ENCODE data around the gene KCNH6. TPM values are rescaled to one million over a fixed set of nuclear protein-coding genes. Genes with fewer than 3 reads are reported as not detected.

KCNH6 gene
- total RNA-seq, 2 experiments from 2014 or later: not detected

GRCh38 chr17:63512388-63512787 is 10.8 kb upstream of the KCNH6 start:
- Mint-ChIP-seq H3K27me3 (peaks cover 6% of the 10 kb centered on the region), H3K36me3 (ENCODE audit: low read depth) (no peaks in the 10 kb centered on the region), H3K27ac (no peak overlapping the region), H3K4me1 (ENCODE audit: low read depth) (no peaks in the 10 kb centered on the region), H3K4me3 (no peak overlapping the region), H3K9me3 (no peaks in the 10 kb centered on the region)
- H3K9me3 ChIP-seq (ENCODE audit: control insufficient read depth in 1 of 2, insufficient read depth in 1 of 2, low read length in 2 of 2): no peaks in the 10 kb centered on the region
- no peak overlapping the region for H3K4me3 ChIP-seq (ENCODE audit: low read length)
- POLR2A ChIA-PET: no interaction called here
- no peak for DNase-seq
- no peaks in the 10 kb centered on the region for H3K27me3 ChIP-seq (ENCODE audit: control insufficient read depth in 1 of 2, insufficient read depth in 2 of 2, low read length in 2 of 2)
- CTCF ChIA-PET: no interaction called here
- no peak overlapping the region for H3K27ac ChIP-seq (ENCODE audit: low read depth in 1 of 2, low read length in 2 of 2)
- no peaks in the 10 kb centered on the region for H3K4me1 ChIP-seq (ENCODE audit: insufficient read depth, low read length)
- intact Hi-C loops (cut with DNase I, micrococcal nuclease): no loop called here
- no peaks in the 10 kb centered on the region for H3K36me3 ChIP-seq (ENCODE audit: insufficient read depth, low read length)
- no peak for TF ChIP-seq CTCF (IDR thresholded peaks at IDR 0.05)
- ATAC-seq (ENCODE audit: poor library complexity): no peak

GRCh38 chr17:63512896-63513644 is 10.1 kb upstream of the KCNH6 start:
- CTCF ChIA-PET: no interaction called here

GRCh38 chr17:63514477-63514876 is 8.7 kb upstream of the KCNH6 start:
- H3K36me3 Mint-ChIP-seq (ENCODE audit: low read depth): no peaks in the 10 kb centered on the region
- DNase-seq (no peak), ATAC-seq (ENCODE audit: poor library complexity) (no peak)
- peaks cover 0 to 2% of the 10 kb centered on the region in 2 experiments for H3K27me3 ChIP-seq (ENCODE audit: control insufficient read depth in 1 of 2, insufficient read depth in 2 of 2, low read length in 2 of 2)
- no peak overlapping the region for H3K4me3 ChIP-seq (ENCODE audit: low read length)
- H3K36me3 ChIP-seq (ENCODE audit: insufficient read depth, low read length): no peaks in the 10 kb centered on the region
- H3K9me3 Mint-ChIP-seq: no peaks in the 10 kb centered on the region
- POLR2A ChIA-PET: no interaction called here
- peaks cover 0 to 1% of the 10 kb centered on the region in 2 experiments for H3K9me3 ChIP-seq (ENCODE audit: control insufficient read depth in 1 of 2, insufficient read depth in 1 of 2, low read length in 2 of 2)
- intact Hi-C loops (cut with DNase I, micrococcal nuclease): no loop called here
- H3K27ac ChIP-seq (ENCODE audit: low read depth in 1 of 2, low read length in 2 of 2): no peak overlapping the region
- no peak overlapping the region for H3K27ac Mint-ChIP-seq
- no peak overlapping the region for H3K4me3 Mint-ChIP-seq
- no peaks in the 10 kb centered on the region for H3K4me1 ChIP-seq (ENCODE audit: insufficient read depth, low read length)
- CTCF ChIA-PET: no interaction called here
- H3K4me1 Mint-ChIP-seq (ENCODE audit: low read depth): no peaks in the 10 kb centered on the region
- peaks cover 5% of the 10 kb centered on the region for H3K27me3 Mint-ChIP-seq
- no peak for TF ChIP-seq CTCF (IDR thresholded peaks at IDR 0.05)

More at GRCh38 chr17:63512896-63513644, 10.1 kb upstream of the KCNH6 start:
- no peaks in the 10 kb centered on the region for H3K36me3 ChIP-seq (ENCODE audit: insufficient read depth, low read length)
- Mint-ChIP-seq H3K9me3 (no peaks in the 10 kb centered on the region), H3K4me3 (no peak overlapping the region), H3K4me1 (ENCODE audit: low read depth) (no peaks in the 10 kb centered on the region), H3K27me3 (peaks cover 9% of the 10 kb centered on the region), H3K36me3 (ENCODE audit: low read depth) (no peaks in the 10 kb centered on the region), H3K27ac (no peak overlapping the region)
- no peak for ATAC-seq (ENCODE audit: poor library complexity)
- no peak overlapping the region for H3K4me3 ChIP-seq (ENCODE audit: low read length)
- peaks cover 0 to 2% of the 10 kb centered on the region in 2 experiments for H3K27me3 ChIP-seq (ENCODE audit: control insufficient read depth in 1 of 2, insufficient read depth in 2 of 2, low read length in 2 of 2)
- DNase-seq: no peak
- TF ChIP-seq CTCF (IDR thresholded peaks at IDR 0.05): no peak
- H3K27ac ChIP-seq (ENCODE audit: low read depth in 1 of 2, low read length in 2 of 2): no peak overlapping the region
- no peaks in the 10 kb centered on the region for H3K9me3 ChIP-seq (ENCODE audit: control insufficient read depth in 1 of 2, insufficient read depth in 1 of 2, low read length in 2 of 2)
- intact Hi-C loops (cut with DNase I, micrococcal nuclease): no loop called here
- no peaks in the 10 kb centered on the region for H3K4me1 ChIP-seq (ENCODE audit: insufficient read depth, low read length)
- POLR2A ChIA-PET: no interaction called here

Measured in CD4-positive, alpha-beta T cell (primary cell).